Hippocampal formation (tissue), 2 donors: Measurements from ENCODE around the gene AQP2.

Source experiments
- DNase-seq, 2 donors: peaks; one replicate each; lab custom pipeline; 2025; lab: John Stamatoyannopoulos, UW

Gene AQP2

GRCh38 chr12:49950273-49951251 is at the start of gene AQP2:
Gene AQP2, plus strand, starts transcription at chr12:49950737. Its CDS starts 94 bp downstream, at chr12:49950831.
- no peak for DNase-seq

- DNase-seq = no peak
Measured at GRCh38 chr12:49901026-49901425, 49.5 kb upstream of the AQP2 start.

GRCh38 chr12:49901986-49902385 is 48.6 kb upstream of the AQP2 start:
- DNase-seq = no peak

GRCh38 chr12:49902399-49903350 is 47.9 kb upstream of the AQP2 start:
- DNase-seq = peak; percentile 51 to 68

- DNase-seq = no peak
Measured at GRCh38 chr12:49903351-49903699, 47.2 kb upstream of the AQP2 start.

GRCh38 chr12:49903700-49904423 is 46.7 kb upstream of the AQP2 start, which contains the start of gene FAIM2:
Gene FAIM2, minus strand, starts transcription at chr12:49903900. Its CDS starts 108 bp downstream, at chr12:49903792.
- DNase-seq = peak; percentile 86 to 88

- no peak for DNase-seq
Measured at GRCh38 chr12:49904601-49905000, 45.9 kb upstream of the AQP2 start.

- DNase-seq = no peak
Measured at GRCh38 chr12:49905718-49906314, 44.7 kb upstream of the AQP2 start.

- DNase-seq = no peak
Measured at GRCh38 chr12:49907352-49907751, 43.2 kb upstream of the AQP2 start.

- no peak for DNase-seq
Measured at GRCh38 chr12:49909356-49909755, 41.2 kb upstream of the AQP2 start.

GRCh38 chr12:49909826-49910225 is 40.7 kb upstream of the AQP2 start:
- no peak for DNase-seq

GRCh38 chr12:49910331-49911212 is 40.0 kb upstream of the AQP2 start:
- DNase-seq = no peak

- no peak for DNase-seq
Measured at GRCh38 chr12:49911213-49911605, 39.3 kb upstream of the AQP2 start.

- DNase-seq = no peak
Measured at GRCh38 chr12:49912345-49913255, 37.9 kb upstream of the AQP2 start.

GRCh38 chr12:49916129-49916919 is 34.2 kb upstream of the AQP2 start:
- no peak for DNase-seq

GRCh38 chr12:49917166-49917787 is 33.3 kb upstream of the AQP2 start:
- DNase-seq = no peak

GRCh38 chr12:49917788-49918173 is 32.8 kb upstream of the AQP2 start:
- no peak for DNase-seq
